ENCODE data around the gene NKPD1.
"Not testable (repeated sequence)": the region's sequence is repeated elsewhere in the genome, so short reads cannot be mapped to it uniquely, and the experiment has no call there.

NKPD1 gene

DNA sequence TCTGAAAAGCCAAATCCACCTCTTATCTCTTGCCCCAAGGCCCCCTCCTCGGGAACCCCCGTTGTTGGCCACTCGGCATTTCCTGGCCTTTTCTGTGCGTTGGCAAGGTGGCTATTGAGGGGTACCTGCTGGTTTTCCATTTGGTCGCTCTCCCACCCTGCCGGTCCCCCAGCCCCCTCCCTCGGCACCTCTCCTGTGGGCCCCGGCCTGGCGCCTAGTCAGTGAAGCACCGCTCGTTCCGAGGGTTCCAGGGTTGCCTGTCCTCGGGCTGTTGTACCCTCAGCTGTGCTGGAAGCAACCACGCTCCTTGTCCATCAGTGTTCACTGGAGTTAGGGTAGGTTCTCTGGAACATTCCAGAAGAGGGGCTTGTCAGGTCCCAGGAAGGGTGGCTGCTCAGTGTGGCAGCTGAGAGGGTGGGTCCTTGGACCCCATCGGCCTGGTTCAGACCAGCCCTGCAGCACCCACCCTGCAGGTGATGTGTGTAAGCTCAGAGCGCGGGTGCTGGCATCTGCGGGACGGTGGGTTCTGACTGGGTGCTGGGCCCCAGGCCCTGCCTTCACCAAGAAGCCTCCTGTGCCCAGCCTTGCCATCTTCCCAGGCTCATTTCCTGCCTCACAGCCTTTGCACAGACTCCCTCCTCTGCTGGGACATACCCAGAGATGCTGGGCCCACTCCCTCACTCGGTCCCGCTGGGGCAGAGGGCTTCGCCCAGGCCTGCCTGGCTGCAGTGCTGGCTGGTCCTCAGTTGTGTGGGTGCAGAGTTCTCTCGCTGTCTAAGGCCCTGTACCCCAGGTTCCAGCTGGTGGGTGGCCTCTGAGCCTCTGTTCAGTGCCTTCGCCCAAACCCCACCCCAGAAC is 21.3 kb downstream of the NKPD1 start:
- no peak for DNase-seq (ENCODE audit: low read depth)

DNA sequence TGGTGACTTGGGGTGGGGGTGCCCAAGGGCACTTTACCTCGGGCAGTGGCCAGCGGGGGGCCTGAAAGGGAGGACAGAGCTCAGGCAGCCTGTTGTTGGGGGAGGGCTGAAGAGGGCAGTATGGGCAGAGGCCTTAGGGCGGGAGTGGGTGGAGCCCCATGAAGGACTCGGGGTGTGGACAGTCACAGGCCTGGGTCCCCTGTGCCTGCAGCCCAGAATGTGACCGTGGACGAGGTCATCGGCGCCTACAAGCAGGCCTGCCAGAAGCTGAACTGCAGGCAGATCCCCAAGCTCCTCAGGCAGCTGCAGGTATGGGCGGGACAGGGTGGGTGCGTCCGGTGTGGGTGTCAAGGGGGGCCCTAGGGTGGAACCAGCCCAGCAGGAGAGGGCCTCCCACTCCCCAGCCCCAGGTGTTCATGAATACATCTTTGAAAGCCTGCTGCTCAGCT is 22.5 kb downstream of the NKPD1 start:
- no peak for DNase-seq (ENCODE audit: low read depth)

DNA sequence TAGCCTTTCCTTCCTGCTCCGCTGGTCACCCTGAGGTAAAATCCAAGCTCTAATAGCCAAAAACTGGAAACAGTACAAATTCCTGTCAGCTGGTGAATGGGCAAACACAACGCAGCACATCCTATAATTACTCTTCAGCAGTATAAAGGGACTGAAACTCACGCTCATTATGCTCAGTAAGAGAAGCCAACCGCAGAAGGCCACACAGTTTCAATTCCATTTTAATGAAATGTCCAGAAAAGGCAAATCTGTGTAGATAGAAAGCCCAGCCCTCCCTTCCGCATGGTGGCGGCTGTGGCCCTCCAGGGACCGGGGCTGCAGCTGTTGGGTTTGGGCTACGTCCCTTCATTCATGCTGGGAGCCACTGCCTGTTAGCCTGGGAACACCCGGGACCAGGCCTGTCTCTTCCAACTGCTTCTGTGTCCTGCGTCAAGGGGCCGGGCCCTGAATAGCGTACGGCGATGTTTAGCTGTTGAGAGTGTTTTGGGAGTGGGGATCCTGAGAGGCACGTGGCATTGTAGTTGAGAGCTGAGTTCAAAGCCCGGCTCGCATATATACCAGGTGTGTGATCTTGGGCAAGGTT is 23.5 kb downstream of the NKPD1 start:
- no peak for DNase-seq (ENCODE audit: low read depth)

DNA sequence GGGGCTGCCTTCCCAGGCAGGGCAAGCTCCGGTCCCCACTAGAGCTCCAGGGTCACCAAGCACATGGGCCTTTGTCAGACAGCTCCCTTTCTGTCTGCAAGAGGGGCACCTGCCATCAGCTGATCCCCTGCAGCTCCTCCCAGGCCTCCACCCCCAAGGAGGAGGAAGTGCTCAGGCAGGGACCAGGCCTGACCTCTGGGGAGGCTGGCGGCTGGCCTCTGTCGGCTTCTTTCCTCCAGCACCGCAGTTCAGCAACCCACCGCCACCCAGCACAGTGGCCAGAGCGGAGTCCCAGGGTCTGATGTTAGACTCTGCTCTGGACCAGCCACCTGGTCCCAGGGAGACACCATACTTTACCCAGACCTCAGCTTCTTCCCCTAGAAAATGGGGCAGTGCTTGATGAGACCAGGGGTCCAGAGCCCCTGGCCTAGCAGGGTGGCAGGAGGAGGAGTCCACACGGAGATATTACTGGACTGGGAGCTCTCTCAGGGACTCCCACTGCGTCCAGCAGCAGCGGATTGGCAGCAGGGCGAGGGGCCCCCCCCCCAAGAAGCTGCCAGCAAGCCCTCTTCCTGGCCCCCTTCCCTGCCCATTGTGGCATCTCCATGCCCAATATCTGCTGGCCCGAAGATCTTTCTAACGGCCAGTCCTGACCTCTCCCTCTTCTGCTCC is 24.1 kb downstream of the NKPD1 start:
- no peak for DNase-seq (ENCODE audit: low read depth)

DNA sequence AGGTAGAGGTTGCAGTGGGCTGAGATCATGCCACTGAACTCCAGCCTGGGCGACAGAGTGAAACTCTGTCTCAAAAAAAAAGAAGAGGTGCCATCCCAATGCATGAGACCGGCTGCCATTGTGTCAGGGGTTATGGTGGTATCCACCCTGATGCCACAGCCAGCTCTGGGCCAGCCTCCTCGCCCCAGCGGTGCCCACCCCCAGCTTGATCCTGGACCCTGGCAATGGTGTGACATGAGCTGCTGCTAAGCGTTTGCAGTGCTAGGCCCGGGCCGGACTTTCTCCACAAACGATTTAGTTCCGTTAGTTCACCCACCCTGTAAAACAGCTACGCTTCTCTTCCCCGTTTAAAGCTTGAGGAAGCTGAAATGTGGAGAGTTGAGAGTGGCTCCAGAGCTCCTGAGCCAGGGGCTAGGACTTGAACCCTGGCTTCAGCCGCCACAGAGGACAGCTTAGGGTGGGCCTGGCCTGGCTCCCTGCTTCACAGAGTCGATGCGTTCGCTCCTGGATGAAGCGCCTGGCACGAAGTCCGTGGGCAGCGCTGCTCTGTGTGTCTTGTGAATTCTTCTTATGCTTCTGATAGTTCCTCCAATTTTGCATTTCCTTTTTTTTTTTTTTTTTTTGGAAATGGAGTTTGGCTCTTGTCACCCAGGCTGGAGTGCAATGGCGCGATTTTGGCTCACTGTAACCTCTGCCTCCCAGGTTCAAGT is 25.5 kb downstream of the NKPD1 start:
- DNase-seq (ENCODE audit: low read depth) = no peak

DNA sequence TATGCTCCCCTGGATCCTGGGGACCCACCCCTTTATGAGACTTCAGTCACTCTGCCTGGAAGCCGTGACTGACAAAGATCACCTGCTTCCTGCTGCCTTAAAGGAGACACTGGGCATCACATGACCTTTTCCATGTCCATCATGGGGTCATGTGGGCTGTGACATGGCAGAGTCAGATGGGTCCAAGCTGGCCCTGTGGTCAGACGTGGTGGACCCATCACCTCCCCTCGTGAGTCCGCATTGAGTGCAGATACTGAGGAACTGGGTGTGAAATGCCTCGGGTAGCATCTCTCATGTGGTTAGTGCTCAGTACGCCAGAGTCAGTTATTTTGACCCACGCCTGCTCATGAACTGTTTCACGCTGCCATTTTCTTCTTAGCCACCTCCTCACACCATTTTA is 27.1 kb downstream of the NKPD1 start:
- no peak for DNase-seq (ENCODE audit: low read depth)

DNA sequence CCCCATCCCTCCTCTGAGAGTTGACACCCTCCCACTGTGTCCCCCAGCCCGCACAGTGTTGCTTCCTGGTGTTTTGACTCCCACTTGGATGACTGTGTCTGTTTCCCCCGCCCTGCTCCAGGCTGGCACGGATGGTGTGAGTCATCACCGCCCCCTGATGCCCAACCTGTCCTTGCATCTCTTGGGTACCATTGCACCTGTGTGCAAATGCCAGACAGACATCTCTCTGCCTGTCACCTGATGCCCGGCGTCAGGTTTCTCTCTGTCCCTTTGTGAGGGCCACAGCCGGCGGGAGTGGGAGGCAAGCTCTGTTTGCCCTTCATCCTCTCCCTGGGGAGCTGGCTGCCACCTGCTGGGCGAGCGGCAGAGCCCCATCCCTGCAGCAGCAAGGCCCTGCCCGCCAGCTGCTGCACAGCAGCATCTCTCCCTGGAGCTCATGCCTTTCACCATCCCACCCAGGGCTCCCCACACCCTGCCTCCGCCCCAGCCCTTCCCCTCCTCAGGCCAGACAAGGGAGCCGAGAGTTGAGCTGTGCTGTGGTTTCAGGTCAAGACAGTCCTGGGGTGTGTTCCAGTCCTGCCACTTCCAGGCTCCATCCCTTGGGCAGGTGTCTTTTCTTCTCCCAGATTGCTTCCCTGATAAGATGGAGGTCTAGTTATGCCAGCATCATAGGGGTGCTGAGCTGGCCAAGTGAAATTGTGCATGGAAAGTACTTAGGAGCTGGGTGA is 29.7 kb downstream of the NKPD1 start:
- no peak for DNase-seq (ENCODE audit: low read depth)

DNA sequence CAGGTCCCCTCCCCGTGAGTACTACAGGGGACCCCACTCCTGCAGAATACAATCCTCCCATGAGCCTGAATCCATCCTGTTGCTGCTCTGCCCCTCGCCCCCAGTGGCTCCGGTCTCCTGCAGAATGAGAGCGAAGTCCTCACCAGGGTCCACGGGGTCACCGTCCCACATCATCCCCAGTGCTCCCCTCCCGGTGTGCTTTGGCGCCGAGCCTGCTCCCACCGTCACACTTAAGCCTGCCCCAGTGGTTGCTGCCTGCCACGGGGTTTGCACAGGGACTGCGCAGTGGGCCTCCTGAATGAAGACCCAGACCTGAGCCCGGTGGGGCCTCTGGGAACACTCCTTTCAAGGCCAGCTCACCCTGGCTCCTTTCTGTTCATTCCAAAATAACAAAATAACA is 30.5 kb downstream of the NKPD1 start:
- no peak for DNase-seq (ENCODE audit: low read depth)

DNA sequence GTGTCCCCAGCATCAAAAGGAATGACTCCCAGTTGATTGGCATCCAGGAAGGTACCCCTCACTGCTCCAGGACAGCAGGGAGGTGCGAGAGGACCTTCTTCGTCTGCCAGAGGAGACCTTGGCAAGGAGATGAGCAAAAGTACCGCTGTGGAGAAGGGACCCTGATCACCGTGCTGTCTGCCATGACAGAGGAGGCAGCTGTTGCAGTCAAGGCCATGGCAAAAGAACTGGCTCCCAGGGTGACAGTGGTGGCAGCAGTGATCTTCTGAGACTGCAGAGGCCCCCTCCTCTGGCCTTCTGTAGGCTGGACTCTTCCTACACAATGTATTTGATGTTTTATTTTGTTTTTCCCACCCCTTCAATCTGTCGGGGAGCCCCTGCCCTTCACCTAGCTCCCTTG is 32.0 kb downstream of the NKPD1 start:
- DNase-seq (ENCODE audit: low read depth) = no peak

DNA sequence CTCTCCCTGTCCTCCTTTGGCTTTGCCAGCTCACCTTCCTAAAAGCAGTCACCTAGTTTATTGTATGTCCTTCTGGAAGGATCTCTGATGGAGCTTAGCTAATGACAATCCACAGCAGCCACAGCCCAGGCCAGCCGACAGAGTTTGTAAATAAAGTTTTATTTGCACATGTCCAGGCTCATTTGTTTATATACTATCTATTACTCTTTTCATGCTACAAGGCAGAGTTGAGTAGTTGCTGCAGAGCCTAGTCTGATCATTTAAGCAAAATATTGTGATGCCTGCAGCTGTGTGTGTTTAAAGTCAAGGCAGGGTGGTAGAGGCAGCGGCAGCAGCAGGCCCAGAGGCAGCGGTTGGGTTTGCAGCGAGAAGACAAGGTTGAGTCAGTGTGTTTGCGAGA is 32.6 kb downstream of the NKPD1 start:
- DNase-seq (ENCODE audit: low read depth) = no peak

DNA sequence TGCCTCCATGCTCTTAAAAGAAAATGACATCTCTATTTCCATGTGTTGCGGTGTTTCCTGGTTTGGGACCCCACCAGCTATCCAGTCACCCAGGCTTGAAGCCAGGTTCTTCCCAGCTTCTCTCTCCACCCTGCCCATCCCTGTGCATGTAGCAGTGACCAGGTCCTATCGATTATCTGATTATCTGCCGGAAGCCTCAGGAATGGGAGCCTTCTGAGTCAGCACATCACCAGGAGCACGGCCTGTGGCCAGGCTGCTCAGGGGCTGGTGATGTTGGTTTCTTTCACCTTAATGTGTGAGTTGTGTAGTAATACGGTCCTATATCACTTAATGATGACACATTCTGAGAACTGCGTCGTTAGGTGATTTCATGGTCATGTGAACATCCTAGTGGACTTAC is 34.1 kb downstream of the NKPD1 start:
- no peak for DNase-seq (ENCODE audit: low read depth)

DNA sequence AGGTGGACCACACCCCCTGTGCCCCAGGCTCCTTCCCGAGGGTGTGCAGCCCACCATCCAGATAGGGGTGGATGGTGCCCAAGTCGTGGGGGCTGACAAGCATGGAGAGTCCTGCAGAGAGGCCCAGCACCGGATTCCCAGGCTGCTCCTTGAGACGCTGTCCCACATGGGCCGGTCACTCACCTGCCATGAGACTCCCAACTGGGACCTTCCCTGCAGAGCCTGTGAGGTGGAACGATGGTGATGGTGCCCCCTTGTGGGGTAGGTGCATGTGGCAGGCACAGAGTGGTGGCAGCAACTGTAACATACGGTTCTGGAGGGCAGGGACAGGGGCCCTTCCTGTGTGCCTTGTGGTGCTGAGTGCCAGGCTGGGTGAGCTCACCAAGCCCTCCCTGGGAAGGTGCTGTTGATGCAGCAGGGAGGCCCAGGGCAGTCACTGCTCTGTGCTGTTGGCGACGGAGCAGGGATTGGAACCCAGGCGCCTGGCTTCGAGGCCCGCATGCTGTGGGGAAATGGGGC is 34.7 kb downstream of the NKPD1 start:
- DNase-seq (ENCODE audit: low read depth) = peak; percentile 41

DNA sequence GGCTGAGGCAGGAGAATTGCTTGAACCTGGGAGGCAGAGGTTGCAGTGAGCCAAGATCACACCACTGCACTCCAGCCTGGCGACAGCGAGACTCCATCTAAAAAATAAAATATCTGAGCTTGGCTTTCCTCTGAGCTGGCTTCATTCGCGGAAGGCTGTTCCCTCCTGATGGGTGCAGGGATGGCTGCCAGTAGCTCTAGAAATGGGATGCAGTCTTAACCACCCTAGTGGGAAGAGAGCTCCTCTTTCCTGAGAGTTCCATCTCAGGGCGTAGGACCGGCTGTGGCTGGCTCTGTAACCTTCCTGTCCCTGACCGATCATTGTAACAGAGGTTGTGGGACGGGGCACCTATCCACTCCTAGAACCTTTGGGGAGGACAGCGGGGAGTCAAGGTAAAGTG is 35.4 kb downstream of the NKPD1 start:
- no peak for DNase-seq (ENCODE audit: low read depth)

DNA sequence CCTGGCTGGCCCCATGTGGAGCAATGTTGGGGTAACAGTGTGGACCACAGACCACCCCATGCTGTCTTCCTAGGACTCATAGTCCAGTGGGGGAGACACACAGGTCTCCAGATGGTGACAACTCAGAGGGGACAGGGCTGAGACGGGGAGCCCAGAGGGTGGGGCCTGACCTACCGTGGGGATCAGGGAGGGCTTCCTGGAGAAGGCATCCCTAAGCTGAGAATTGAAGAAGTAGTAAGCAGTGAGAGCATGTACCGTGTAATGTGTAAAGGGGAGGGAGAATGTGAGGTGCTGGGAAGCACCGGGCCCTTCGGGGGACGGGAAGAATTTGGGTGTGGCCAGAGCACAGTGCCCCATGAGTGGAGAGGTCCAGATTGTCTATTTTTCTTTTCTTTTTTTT is 36.8 kb downstream of the NKPD1 start:
- DNase-seq (ENCODE audit: low read depth) = no peak

DNA sequence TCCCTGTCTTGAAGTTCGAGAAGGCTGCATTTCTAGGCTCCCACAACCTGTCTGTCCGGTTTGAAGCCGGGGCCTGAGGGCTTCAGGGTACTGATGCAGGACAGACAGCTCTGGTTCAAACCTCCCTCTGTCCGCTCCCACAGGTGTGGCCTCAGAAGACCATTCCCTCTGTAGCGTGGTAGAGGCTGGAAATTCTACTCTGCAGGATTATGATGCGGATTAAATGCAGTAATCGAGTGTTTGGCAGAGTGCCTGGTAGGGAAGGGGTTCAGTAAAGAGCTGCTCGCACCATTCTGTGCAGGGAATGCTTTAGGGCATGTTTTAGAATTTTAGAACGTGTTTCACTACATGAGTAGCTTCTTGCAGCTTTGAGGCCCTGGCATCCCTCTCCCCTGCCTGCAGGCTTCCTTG is 37.3 kb downstream of the NKPD1 start:
- no peak for DNase-seq (ENCODE audit: low read depth)

DNA sequence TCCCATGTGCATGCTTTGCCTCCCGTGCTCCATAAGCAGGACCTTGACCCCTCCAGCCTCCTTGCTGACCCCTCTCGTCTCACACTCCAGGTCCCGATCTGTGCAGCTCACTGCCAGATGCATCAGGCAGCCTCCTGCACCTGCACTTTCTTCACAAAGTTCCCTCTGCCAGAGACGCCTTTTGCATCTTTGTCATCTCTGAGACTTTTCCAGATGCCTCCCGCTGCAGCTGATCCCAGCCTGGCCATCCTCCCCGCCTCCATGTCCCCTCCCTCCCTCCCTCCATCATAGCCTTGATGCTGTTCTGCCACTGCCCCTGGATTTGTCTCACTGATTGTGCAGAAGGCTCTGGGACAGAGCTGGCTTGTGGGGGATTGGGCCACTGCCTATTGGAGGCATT is 38.0 kb downstream of the NKPD1 start:
- DNase-seq (ENCODE audit: low read depth) = no peak

DNA sequence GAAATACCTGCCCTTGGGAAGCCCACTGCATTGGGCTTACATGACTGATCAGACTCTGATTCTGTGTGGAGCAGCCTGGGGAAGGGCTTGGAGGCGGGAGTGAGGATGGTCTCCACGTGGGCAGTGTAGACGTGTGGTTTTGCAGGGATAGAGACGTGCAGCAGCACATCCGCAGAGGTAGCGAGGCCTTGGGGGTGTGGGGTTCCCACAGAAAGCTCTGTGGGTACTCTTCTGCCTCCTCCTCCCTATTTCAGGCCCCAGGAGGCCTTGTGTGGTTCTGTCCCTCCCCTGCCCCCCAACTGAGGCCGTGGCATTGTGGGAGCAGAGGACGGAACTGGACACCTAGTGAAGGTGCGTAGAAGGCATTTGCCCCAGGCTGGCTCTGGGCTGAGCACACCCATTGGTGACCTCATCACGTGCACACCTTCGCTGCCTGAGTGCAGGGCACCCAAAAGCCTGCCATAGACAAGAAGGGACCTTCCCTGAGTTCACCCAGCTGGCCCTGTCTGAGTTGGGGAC is 38.9 kb downstream of the NKPD1 start:
- DNase-seq (ENCODE audit: low read depth) = no peak

DNA sequence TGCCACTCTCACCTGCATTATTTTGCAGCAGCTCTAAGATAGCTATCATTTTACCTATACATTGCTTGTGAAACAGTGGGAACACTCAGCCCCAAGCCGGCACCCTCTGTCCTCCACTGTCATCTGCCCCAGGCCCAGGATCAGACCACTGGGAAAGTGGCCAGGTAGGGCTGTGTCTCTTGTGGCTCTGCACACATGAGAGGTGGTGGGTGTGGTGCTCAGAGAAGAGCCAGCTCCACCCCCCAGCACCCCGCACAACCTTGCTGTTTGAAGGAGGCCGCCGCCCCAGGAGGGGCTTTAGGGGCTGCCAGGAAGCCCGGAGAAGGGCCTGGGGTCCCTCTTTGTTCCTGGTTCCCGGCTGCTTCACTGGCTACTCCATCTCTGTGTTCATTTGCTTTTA is 41.2 kb downstream of the NKPD1 start:
- DNase-seq (ENCODE audit: low read depth) = no peak

DNA sequence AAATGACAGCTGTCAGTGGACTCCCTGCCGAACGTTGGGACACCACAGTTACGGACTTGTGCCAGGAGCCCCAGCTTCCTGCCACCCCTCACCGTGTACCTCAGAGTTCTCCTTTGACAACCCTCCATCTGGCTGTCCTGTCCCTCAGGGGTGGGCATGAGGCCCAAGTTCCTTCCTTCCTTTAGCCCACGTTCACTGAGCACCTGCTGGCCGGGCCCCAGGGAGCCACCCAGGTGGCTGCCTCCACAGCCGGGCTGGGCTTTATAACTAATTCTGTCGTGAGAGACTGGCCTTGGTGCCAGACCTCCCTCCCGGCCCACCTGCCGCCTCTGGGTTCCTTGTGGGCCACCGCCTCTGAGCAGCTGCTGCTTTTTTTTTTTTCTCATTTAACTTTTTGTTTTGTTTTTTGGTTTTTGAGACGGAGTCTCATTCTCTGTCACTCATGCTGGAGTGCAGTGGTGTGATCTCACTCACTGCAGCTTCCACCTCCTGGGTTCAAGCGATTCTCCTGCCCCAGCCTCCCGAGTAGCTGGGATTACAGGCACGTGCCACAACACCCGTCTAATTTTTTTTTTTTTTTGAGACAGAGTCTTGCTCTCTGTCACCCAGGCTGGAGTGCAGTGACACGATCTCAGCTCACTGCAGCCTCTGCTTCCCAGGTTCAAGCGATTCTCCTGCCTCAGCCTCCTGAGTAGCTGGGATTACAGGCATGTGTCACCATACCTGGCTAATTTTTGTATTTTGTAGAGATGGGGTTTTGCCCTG is 42.0 kb downstream of the NKPD1 start:
- not testable (repeated sequence) for DNase-seq (ENCODE audit: low read depth)

DNA sequence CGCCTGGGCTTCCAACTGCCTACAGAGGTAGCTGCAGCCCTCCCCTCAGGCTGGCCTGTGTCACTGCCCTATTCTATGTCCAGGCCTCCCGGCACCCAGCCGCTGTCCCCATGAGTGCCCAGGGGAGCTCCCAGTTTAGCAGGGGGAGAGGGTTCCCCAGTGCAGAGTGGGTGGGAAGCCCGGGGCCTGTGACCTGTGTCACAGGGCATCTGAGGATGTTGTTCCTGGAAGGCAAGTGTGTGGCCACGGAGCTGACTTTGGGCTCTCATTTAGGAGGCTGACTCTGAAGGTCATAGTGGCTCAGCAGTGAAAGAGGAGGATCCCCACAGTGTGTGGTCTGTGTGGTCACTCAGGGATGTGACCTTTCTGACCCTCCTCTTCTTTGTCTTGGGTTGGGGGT is 42.7 kb downstream of the NKPD1 start:
- DNase-seq (ENCODE audit: low read depth) = no peak

DNA sequence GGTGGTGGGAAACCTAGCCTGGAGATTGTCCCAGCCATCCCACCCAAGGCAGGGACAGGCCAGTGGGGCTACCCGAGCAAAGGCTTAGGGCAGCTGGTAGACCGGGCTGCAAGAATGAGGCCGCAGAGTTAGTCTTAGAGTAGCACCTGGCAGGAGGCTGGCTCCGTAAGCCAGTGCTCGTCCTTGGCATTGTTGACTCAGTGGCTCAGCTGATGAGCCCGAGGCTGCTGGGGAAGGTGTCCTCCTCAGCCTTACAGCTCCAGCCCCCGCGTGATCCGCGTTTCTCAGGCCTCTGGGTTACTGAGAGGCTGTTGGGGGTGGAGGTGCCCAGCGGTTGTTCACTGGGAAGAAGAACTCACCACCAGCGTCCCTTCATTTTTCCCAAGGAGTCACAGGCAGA is 43.1 kb downstream of the NKPD1 start:
- no peak for DNase-seq (ENCODE audit: low read depth)
